WTC11 (cell line): Measurements from ENCODE around the gene BPIFA3. TPM values are rescaled to one million over a fixed set of nuclear protein-coding genes. Genes with fewer than 3 reads are reported as not detected.

Experiments
- ATAC-seq: fragments of 200-7000 bp; cut with Tn5 transposase; 2 replicates; pipeline ENCODE4 v1.10.0; 2021; ENCODE audit warnings: mild to moderate bottlenecking, moderate library complexity
- CTCF ChIA-PET: fragments of 300-600 bp; sonication (Branson Sonifier 250); formaldehyde crosslinking; loops from one replicate; lab custom pipeline; 2021; ENCODE audit warnings: antibody characterized with exemption; lab: Charles Lee
- POLR2A ChIA-PET: fragments of 350-600 bp; sonication (Branson Sonifier 250); formaldehyde crosslinking; loops from one replicate; lab custom pipeline; 2021; ENCODE audit warnings: antibody characterized with exemption; lab: Charles Lee
- DNase-seq: peaks from one replicate; pipeline ENCODE4 v3.0.0; 2021; ENCODE audit warnings: low spot score
- H3K27ac Mint-ChIP-seq: 2 replicates; pipeline ENCODE4 v1.8.0; 2021; ENCODE audit warnings: mixed read lengths
- H3K27me3 Mint-ChIP-seq: 2 replicates; pipeline ENCODE4 v1.8.0; 2021; ENCODE audit warnings: low read depth, mild to moderate bottlenecking, moderate library complexity, mixed read lengths
- H3K36me3 Mint-ChIP-seq: 2 replicates; pipeline ENCODE4 v1.8.0; 2021; ENCODE audit warnings: mixed read lengths
- H3K4me1 Mint-ChIP-seq: 2 replicates; pipeline ENCODE4 v1.8.0; 2022; ENCODE audit warnings: mixed read lengths
- H3K4me3 Mint-ChIP-seq: 2 replicates; pipeline ENCODE4 v1.8.0; 2021; ENCODE audit warnings: mild to moderate bottlenecking, moderate library complexity, mixed read lengths
- H3K9me3 Mint-ChIP-seq: 2 replicates; pipeline ENCODE4 v1.8.0; 2021; ENCODE audit warnings: mixed read lengths
- ETV6 ChIP-seq: sonication (generic); formaldehyde crosslinking; IDR thresholded peaks from 2 replicates; pipeline ENCODE4 v1.8.1; 2022; ENCODE audit warnings: mild to moderate bottlenecking, missing genetic modification reagents
- FOXK1 ChIP-seq: sonication (generic); formaldehyde crosslinking; IDR thresholded peaks from 2 replicates; pipeline ENCODE4 v1.8.0; 2022; ENCODE audit warnings: mild to moderate bottlenecking, moderate library complexity, missing genetic modification reagents
- GABPB1 ChIP-seq: sonication (generic); formaldehyde crosslinking; IDR thresholded peaks from 2 replicates; pipeline ENCODE4 v1.8.1; 2023; ENCODE audit warnings: mild to moderate bottlenecking, missing genetic modification reagents
- JAZF1 ChIP-seq: fragments of 250-450 bp; sonication (Bioruptor Pico); IDR thresholded peaks from 2 replicates; pipeline ENCODE4 v1.9.0; 2021; ENCODE audit warnings: moderate library complexity, mild to moderate bottlenecking, inconsistent platforms
- KAT7 ChIP-seq: sonication (generic); formaldehyde crosslinking; IDR thresholded peaks from 2 replicates; pipeline ENCODE4 v1.8.1; 2023; ENCODE audit warnings: missing genetic modification reagents, mild to moderate bottlenecking, borderline replicate concordance
- NR2C2 ChIP-seq: sonication (generic); formaldehyde crosslinking; IDR thresholded peaks from 2 replicates; pipeline ENCODE4 v1.8.0; 2022; ENCODE audit warnings: mild to moderate bottlenecking, missing genetic modification reagents
- NR3C1 ChIP-seq: sonication (generic); formaldehyde crosslinking; conservative IDR thresholded peaks from 2 replicates; pipeline ENCODE4 v1.8.1; 2023; ENCODE audit warnings: low read depth, mild to moderate bottlenecking, missing genetic modification reagents
- SMAD3 ChIP-seq: sonication (generic); formaldehyde crosslinking; IDR thresholded peaks from 2 replicates; pipeline ENCODE4 v1.8.0; 2022; ENCODE audit warnings: missing genetic modification reagents, mild to moderate bottlenecking, borderline replicate concordance
- TCF7 ChIP-seq: sonication (generic); formaldehyde crosslinking; IDR thresholded peaks from 2 replicates; pipeline ENCODE4 v1.8.0; 2022; ENCODE audit warnings: mild to moderate bottlenecking, low read depth, missing genetic modification reagents, moderate library complexity
- ZNF138 ChIP-seq: sonication (generic); formaldehyde crosslinking; conservative IDR thresholded peaks from 2 replicates; pipeline ENCODE4 v1.8.1; 2022; ENCODE audit warnings: mild to moderate bottlenecking, moderate library complexity, missing genetic modification reagents
- total RNA-seq: library from RNA; stranded (reverse); gene quantifications from 3 replicates; pipeline ENCODE4 v1.2.3, GENCODE V29; 2021
- TF ChIP-seq, protein P1 (sequence below): sonication (generic); formaldehyde crosslinking; IDR thresholded peaks from 2 replicates; pipeline ENCODE4 v1.8.0; 2022; ENCODE audit warnings: mild to moderate bottlenecking, missing genetic modification reagents
- TF ChIP-seq, protein P2 (sequence below): fragments of 200-600 bp; IDR thresholded peaks from 2 replicates; pipeline ENCODE4 v1.8.0; 2022; ENCODE audit warnings: antibody characterized with exemption
- TF ChIP-seq, protein P3 (sequence below): sonication (generic); formaldehyde crosslinking; IDR thresholded peaks from 2 replicates; pipeline ENCODE4 v1.8.1; 2023; ENCODE audit warnings: mild to moderate bottlenecking, missing genetic modification reagents, moderate library complexity
- TF ChIP-seq, protein P4 (sequence below): sonication (generic); formaldehyde crosslinking; IDR thresholded peaks from 2 replicates; pipeline ENCODE4 v1.8.0; 2022; ENCODE audit warnings: missing genetic modification reagents
- TF ChIP-seq, protein P5 (sequence below): sonication (generic); formaldehyde crosslinking; IDR thresholded peaks from 2 replicates; pipeline ENCODE4 v1.8.0; 2023; ENCODE audit warnings: missing genetic modification reagents, mild to moderate bottlenecking, borderline replicate concordance
- TF ChIP-seq, protein P6 (sequence below): fragments of 250-450 bp; sonication (Bioruptor Pico); IDR thresholded peaks from 2 replicates; pipeline ENCODE4 v1.9.0; 2021; ENCODE audit warnings: mild to moderate bottlenecking

BPIFA3 gene
- total RNA-seq, 1 experiment from 2014 or later: not detected

DNA sequence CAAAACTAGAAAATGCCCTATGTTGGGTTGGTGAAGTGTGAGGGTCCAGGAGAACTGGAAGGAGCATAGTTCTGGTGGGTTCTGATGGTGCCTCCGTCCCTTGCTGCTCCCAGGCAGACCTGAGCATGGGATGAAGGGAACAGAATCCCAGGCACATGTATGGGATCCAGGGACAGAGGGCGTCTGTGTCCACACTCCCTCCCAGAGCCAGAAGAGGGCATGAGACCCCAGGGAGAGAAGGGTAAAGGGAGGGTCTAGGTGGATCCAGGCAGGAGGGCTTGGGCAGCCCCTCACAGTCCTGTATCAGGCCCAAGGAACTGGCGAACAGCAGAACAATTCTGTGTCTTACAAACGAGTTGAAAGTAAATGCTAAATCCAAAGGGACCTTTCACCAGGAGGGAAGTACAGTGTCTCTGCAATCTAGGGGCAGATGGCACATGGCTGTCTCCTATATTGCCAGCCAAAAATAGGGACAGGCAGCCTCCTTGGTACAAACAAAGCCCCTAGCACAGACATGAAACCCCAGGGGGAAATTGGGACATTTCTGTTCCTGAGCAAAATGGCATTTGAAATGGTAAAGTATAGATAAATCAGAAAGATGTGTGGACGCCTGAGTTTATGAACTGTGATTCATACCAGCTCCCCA, 16.1 kb downstream of the BPIFA3 start:
- Mint-ChIP-seq H3K4me1 (peaks cover 3% of the 10 kb centered on the region; the same call in 1 of the 2 replicates), H3K4me3 (no peak overlapping the region), H3K9me3 (no peaks in the 10 kb centered on the region), H3K36me3 (no peaks in the 10 kb centered on the region), H3K27me3 (peaks cover 3% of the 10 kb centered on the region), H3K27ac (no peak overlapping the region)
- peak; percentile 53 for DNase-seq
- TF ChIP-seq SMAD3 (CRISPR knock-in tag): no peak
- TF ChIP-seq, protein P1, sequence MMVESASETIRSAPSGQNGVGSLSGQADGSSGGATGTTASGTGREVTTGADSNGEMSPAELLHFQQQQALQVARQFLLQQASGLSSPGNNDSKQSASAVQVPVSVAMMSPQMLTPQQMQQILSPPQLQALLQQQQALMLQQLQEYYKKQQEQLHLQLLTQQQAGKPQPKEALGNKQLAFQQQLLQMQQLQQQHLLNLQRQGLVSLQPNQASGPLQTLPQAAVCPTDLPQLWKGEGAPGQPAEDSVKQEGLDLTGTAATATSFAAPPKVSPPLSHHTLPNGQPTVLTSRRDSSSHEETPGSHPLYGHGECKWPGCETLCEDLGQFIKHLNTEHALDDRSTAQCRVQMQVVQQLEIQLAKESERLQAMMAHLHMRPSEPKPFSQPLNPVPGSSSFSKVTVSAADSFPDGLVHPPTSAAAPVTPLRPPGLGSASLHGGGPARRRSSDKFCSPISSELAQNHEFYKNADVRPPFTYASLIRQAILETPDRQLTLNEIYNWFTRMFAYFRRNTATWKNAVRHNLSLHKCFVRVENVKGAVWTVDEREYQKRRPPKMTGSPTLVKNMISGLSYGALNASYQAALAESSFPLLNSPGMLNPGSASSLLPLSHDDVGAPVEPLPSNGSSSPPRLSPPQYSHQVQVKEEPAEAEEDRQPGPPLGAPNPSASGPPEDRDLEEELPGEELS (CRISPR knock-in tag): no peak
- TF ChIP-seq GABPB1 (CRISPR knock-in tag): no peak
- no peak for TF ChIP-seq TCF7 (CRISPR knock-in tag)
- TF ChIP-seq NR2C2 (CRISPR knock-in tag): no peak
- TF ChIP-seq, protein P2, sequence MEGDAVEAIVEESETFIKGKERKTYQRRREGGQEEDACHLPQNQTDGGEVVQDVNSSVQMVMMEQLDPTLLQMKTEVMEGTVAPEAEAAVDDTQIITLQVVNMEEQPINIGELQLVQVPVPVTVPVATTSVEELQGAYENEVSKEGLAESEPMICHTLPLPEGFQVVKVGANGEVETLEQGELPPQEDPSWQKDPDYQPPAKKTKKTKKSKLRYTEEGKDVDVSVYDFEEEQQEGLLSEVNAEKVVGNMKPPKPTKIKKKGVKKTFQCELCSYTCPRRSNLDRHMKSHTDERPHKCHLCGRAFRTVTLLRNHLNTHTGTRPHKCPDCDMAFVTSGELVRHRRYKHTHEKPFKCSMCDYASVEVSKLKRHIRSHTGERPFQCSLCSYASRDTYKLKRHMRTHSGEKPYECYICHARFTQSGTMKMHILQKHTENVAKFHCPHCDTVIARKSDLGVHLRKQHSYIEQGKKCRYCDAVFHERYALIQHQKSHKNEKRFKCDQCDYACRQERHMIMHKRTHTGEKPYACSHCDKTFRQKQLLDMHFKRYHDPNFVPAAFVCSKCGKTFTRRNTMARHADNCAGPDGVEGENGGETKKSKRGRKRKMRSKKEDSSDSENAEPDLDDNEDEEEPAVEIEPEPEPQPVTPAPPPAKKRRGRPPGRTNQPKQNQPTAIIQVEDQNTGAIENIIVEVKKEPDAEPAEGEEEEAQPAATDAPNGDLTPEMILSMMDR: no peak
- no peak for TF ChIP-seq ZNF138
- TF ChIP-seq NR3C1 (CRISPR knock-in tag): no peak
- no peak for TF ChIP-seq FOXK1
- TF ChIP-seq KAT7 (CRISPR knock-in tag): no peak
- TF ChIP-seq, protein P3, sequence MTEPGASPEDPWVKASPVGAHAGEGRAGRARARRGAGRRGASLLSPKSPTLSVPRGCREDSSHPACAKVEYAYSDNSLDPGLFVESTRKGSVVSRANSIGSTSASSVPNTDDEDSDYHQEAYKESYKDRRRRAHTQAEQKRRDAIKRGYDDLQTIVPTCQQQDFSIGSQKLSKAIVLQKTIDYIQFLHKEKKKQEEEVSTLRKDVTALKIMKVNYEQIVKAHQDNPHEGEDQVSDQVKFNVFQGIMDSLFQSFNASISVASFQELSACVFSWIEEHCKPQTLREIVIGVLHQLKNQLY (CRISPR knock-in tag): no peak
- TF ChIP-seq, protein P4, sequence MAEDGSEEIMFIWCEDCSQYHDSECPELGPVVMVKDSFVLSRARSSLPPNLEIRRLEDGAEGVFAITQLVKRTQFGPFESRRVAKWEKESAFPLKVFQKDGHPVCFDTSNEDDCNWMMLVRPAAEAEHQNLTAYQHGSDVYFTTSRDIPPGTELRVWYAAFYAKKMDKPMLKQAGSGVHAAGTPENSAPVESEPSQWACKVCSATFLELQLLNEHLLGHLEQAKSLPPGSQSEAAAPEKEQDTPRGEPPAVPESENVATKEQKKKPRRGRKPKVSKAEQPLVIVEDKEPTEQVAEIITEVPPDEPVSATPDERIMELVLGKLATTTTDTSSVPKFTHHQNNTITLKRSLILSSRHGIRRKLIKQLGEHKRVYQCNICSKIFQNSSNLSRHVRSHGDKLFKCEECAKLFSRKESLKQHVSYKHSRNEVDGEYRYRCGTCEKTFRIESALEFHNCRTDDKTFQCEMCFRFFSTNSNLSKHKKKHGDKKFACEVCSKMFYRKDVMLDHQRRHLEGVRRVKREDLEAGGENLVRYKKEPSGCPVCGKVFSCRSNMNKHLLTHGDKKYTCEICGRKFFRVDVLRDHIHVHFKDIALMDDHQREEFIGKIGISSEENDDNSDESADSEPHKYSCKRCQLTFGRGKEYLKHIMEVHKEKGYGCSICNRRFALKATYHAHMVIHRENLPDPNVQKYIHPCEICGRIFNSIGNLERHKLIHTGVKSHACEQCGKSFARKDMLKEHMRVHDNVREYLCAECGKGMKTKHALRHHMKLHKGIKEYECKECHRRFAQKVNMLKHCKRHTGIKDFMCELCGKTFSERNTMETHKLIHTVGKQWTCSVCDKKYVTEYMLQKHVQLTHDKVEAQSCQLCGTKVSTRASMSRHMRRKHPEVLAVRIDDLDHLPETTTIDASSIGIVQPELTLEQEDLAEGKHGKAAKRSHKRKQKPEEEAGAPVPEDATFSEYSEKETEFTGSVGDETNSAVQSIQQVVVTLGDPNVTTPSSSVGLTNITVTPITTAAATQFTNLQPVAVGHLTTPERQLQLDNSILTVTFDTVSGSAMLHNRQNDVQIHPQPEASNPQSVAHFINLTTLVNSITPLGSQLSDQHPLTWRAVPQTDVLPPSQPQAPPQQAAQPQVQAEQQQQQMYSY: no peak
- TF ChIP-seq, protein P5, sequence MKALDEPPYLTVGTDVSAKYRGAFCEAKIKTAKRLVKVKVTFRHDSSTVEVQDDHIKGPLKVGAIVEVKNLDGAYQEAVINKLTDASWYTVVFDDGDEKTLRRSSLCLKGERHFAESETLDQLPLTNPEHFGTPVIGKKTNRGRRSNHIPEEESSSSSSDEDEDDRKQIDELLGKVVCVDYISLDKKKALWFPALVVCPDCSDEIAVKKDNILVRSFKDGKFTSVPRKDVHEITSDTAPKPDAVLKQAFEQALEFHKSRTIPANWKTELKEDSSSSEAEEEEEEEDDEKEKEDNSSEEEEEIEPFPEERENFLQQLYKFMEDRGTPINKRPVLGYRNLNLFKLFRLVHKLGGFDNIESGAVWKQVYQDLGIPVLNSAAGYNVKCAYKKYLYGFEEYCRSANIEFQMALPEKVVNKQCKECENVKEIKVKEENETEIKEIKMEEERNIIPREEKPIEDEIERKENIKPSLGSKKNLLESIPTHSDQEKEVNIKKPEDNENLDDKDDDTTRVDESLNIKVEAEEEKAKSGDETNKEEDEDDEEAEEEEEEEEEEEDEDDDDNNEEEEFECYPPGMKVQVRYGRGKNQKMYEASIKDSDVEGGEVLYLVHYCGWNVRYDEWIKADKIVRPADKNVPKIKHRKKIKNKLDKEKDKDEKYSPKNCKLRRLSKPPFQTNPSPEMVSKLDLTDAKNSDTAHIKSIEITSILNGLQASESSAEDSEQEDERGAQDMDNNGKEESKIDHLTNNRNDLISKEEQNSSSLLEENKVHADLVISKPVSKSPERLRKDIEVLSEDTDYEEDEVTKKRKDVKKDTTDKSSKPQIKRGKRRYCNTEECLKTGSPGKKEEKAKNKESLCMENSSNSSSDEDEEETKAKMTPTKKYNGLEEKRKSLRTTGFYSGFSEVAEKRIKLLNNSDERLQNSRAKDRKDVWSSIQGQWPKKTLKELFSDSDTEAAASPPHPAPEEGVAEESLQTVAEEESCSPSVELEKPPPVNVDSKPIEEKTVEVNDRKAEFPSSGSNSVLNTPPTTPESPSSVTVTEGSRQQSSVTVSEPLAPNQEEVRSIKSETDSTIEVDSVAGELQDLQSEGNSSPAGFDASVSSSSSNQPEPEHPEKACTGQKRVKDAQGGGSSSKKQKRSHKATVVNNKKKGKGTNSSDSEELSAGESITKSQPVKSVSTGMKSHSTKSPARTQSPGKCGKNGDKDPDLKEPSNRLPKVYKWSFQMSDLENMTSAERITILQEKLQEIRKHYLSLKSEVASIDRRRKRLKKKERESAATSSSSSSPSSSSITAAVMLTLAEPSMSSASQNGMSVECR (CRISPR knock-in tag): no peak
- TF ChIP-seq JAZF1 (CRISPR knock-in tag): no peak
- TF ChIP-seq, protein P6, sequence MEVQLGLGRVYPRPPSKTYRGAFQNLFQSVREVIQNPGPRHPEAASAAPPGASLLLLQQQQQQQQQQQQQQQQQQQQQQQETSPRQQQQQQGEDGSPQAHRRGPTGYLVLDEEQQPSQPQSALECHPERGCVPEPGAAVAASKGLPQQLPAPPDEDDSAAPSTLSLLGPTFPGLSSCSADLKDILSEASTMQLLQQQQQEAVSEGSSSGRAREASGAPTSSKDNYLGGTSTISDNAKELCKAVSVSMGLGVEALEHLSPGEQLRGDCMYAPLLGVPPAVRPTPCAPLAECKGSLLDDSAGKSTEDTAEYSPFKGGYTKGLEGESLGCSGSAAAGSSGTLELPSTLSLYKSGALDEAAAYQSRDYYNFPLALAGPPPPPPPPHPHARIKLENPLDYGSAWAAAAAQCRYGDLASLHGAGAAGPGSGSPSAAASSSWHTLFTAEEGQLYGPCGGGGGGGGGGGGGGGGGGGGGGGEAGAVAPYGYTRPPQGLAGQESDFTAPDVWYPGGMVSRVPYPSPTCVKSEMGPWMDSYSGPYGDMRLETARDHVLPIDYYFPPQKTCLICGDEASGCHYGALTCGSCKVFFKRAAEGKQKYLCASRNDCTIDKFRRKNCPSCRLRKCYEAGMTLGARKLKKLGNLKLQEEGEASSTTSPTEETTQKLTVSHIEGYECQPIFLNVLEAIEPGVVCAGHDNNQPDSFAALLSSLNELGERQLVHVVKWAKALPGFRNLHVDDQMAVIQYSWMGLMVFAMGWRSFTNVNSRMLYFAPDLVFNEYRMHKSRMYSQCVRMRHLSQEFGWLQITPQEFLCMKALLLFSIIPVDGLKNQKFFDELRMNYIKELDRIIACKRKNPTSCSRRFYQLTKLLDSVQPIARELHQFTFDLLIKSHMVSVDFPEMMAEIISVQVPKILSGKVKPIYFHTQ: no peak
- TF ChIP-seq ETV6 (CRISPR knock-in tag): no peak
- ChIA-PET CTCF (no interaction called here), POLR2A (no interaction called here)
- peak; percentile 98 for ATAC-seq
